B cell (primary cell): ENCODE results near the gene FBLN2.

Source experiments
- EZH2 ChIP-seq: IDR thresholded peaks from 2 replicates; pipeline ENCODE4 v1.6.1; 2012; ENCODE audit warnings: borderline replicate concordance, low read depth, mild to moderate bottlenecking, moderate library complexity, low read length; ENCODE audit not compliant: insufficient read depth, poor library complexity, severe bottlenecking
- TF ChIP-seq, protein P1 (sequence below): fragments of 200-600 bp; IDR thresholded peaks from one replicate; pipeline ENCODE4 v1.8.0; 2022; ENCODE audit warnings: antibody characterized with exemption, mild to moderate bottlenecking

- TF ChIP-seq, protein P1, sequence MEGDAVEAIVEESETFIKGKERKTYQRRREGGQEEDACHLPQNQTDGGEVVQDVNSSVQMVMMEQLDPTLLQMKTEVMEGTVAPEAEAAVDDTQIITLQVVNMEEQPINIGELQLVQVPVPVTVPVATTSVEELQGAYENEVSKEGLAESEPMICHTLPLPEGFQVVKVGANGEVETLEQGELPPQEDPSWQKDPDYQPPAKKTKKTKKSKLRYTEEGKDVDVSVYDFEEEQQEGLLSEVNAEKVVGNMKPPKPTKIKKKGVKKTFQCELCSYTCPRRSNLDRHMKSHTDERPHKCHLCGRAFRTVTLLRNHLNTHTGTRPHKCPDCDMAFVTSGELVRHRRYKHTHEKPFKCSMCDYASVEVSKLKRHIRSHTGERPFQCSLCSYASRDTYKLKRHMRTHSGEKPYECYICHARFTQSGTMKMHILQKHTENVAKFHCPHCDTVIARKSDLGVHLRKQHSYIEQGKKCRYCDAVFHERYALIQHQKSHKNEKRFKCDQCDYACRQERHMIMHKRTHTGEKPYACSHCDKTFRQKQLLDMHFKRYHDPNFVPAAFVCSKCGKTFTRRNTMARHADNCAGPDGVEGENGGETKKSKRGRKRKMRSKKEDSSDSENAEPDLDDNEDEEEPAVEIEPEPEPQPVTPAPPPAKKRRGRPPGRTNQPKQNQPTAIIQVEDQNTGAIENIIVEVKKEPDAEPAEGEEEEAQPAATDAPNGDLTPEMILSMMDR: no peak
- TF ChIP-seq EZH2: no peak
Measured at GRCh38 chr3:13566453-13566748, 17.5 kb downstream of the FBLN2 start.
